SH-SY5Y (cell line): ENCODE data around the gene SKIC8.

ENCODE experiments used
- GATA2 ChIP-seq: IDR thresholded peaks from 2 replicates; pipeline ENCODE4 v1.6.1; 2011; ENCODE audit warnings: mild to moderate bottlenecking, low read depth, low read length
- GATA3 ChIP-seq: IDR thresholded peaks from 2 replicates; pipeline ENCODE4 v1.6.1; 2011; ENCODE audit warnings: low read depth, mild to moderate bottlenecking, low read length, moderate library complexity

DNA sequence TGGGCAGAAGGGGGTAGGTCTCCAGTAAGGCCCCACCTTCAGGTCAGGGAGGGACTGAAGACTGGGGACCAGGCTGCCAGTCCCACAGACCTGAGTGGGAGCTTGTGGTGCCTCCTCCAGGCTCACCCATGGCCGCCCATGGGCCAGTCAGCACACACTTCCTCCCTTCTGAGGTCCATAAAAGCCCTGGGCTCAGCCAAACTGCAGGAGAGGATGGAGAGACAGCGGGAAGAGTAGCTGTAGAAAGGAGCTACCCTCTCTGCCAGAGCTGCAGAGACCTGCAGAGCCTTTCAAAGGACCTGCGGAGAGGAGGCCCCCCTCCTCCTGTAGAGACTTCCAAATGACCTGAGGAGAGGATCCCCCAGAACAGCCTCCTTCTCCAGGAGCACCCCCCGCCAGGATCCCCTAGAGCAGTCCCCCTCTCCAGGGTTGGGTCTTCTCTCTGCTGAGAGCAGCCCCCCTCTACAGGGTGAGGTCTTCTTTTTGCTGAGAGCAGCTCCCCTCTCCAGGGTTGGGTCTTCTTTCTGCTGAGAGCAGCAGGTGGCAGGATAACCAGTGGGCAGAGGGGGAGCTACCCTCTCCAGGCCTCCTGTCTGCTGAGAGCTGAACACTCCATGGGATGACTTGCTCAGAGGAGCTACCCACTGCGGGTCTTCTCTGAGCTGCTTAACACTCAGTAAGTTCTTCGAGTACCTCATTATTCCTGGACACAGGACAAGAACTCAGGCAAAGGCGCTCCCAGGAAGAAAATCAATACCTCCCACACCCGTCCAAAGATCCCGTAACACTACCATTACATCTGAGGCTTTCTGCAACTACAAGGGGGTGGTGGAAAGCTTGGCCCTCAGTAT, 5.0 kb upstream of the SKIC8 start:
- TF ChIP-seq GATA3 = no peak
- TF ChIP-seq GATA2 = no peak
